Measurements from ENCODE around the gene ZFR2. TPM values are rescaled to one million over a fixed set of nuclear protein-coding genes. Genes with fewer than 3 reads are reported as not detected.

The ZFR2 gene
- total RNA-seq, 1 donor from 2014 or later, result 0.55 TPM

- Histone ChIP-seq H3K4me1 (no peaks in the 10 kb centered on the region), H3K4me3 (no peak overlapping the region), H3K9me3 (peaks cover 12% of the 10 kb centered on the region), H3K27me3 (no peaks in the 10 kb centered on the region), H3K36me3 (no peaks in the 10 kb centered on the region), H3K27ac (no peak overlapping the region)
- intact Hi-C loops (cut with DNase I), result no loop called here
- ATAC-seq (no peak), DNase-seq (no peak)
- TF ChIP-seq CTCF (IDR thresholded peaks at IDR 0.05), result no peak
Measured at GRCh38 chr19:3850320-3850972, 18.4 kb downstream of the ZFR2 start.

GRCh38 chr19:3849787-3850186 lies 19.1 kb downstream of the ZFR2 start:
- DNase-seq (no peak), ATAC-seq (no peak)
- H3K36me3 ChIP-seq, result no peaks in the 10 kb centered on the region
- no peak for TF ChIP-seq CTCF (IDR thresholded peaks at IDR 0.05)
- H3K9me3 ChIP-seq, result peaks cover 12% of the 10 kb centered on the region
- H3K27ac ChIP-seq, result no peak overlapping the region
- intact Hi-C loops (cut with DNase I), result no loop called here
- no peak overlapping the region for H3K4me3 ChIP-seq
- no peaks in the 10 kb centered on the region for H3K4me1 ChIP-seq
- H3K27me3 ChIP-seq, result no peaks in the 10 kb centered on the region

GRCh38 chr19:3849092-3849491 lies 19.7 kb downstream of the ZFR2 start:
- Histone ChIP-seq H3K4me3 (no peak overlapping the region), H3K9me3 (peaks cover 12% of the 10 kb centered on the region), H3K4me1 (no peaks in the 10 kb centered on the region), H3K27me3 (no peaks in the 10 kb centered on the region), H3K36me3 (no peaks in the 10 kb centered on the region), H3K27ac (no peak overlapping the region)
- ATAC-seq, result no peak
- intact Hi-C loops (cut with DNase I), result no loop called here
- no peak for TF ChIP-seq CTCF (IDR thresholded peaks at IDR 0.05)
- DNase-seq, result no peak

GRCh38 chr19:3844596-3844995 lies 24.2 kb downstream of the ZFR2 start:
- Histone ChIP-seq H3K27me3 (no peaks in the 10 kb centered on the region), H3K9me3 (no peaks in the 10 kb centered on the region), H3K4me1 (no peaks in the 10 kb centered on the region), H3K27ac (no peak overlapping the region), H3K4me3 (no peak overlapping the region), H3K36me3 (no peaks in the 10 kb centered on the region)
- intact Hi-C loops (cut with DNase I), result no loop called here
- DNase-seq (no peak), ATAC-seq (no peak)
- no peak for TF ChIP-seq CTCF (IDR thresholded peaks at IDR 0.05)

GRCh38 chr19:3842948-3843347 lies 25.9 kb downstream of the ZFR2 start:
- Histone ChIP-seq H3K36me3 (no peaks in the 10 kb centered on the region), H3K27me3 (no peaks in the 10 kb centered on the region), H3K9me3 (no peaks in the 10 kb centered on the region), H3K27ac (no peak overlapping the region), H3K4me3 (no peak overlapping the region), H3K4me1 (no peaks in the 10 kb centered on the region)
- intact Hi-C loops (cut with DNase I), result no loop called here
- TF ChIP-seq CTCF (IDR thresholded peaks at IDR 0.05), result no peak
- DNase-seq (no peak), ATAC-seq (no peak)

- ATAC-seq, result no peak
- H3K27ac ChIP-seq, result no peak overlapping the region
- H3K4me1 ChIP-seq, result no peaks in the 10 kb centered on the region
- H3K36me3 ChIP-seq, result no peaks in the 10 kb centered on the region
- no peaks in the 10 kb centered on the region for H3K9me3 ChIP-seq
- H3K4me3 ChIP-seq, result no peak overlapping the region
- intact Hi-C loops (cut with DNase I), result no loop called here
- no peak for DNase-seq
- no peak for TF ChIP-seq CTCF (IDR thresholded peaks at IDR 0.05)
- no peaks in the 10 kb centered on the region for H3K27me3 ChIP-seq
Measured at GRCh38 chr19:3840804-3841203, 28.0 kb downstream of the ZFR2 start.
